CD8-positive, alpha-beta memory T cell (primary cell): ENCODE measurements around the gene RUVBL2. TPM values are rescaled to one million over a fixed set of nuclear protein-coding genes. Genes with fewer than 3 reads are reported as not detected.

Source experiments
- CTCF ChIA-PET: fragments of 350-600 bp; sonication (Branson Sonifier 250); formaldehyde crosslinking; loops from one replicate; lab custom pipeline; 2021; ENCODE audit warnings: antibody characterized with exemption; lab: Charles Lee
- POLR2A ChIA-PET: fragments of 350-600 bp; sonication (Branson Sonifier 250); formaldehyde crosslinking; loops from one replicate; lab custom pipeline; 2021; ENCODE audit warnings: antibody characterized with exemption; lab: Charles Lee
- DNase-seq, 5 donors: peaks; one replicate each; pipeline versions ENCODE4 v3.0.0 to v3.0.0-alpha.2; 2020 to 2022; ENCODE audit warnings: mixed read lengths in 1 of 5
- H3K27ac ChIP-seq: one replicate; pipeline ENCODE4 v1.7.0; 2013; ENCODE audit warnings: low read depth, mild to moderate bottlenecking, low read length, moderate library complexity
- H3K27me3 ChIP-seq: 2 replicates; pipeline ENCODE4 v1.7.0; 2013; ENCODE audit warnings: low read length, mild to moderate bottlenecking; ENCODE audit not compliant: insufficient read depth, poor library complexity, severe bottlenecking
- H3K36me3 ChIP-seq: 2 replicates; pipeline ENCODE4 v1.7.0; 2013; ENCODE audit warnings: mild to moderate bottlenecking, low read length, moderate library complexity; ENCODE audit not compliant: insufficient read depth
- H3K4me1 ChIP-seq: 2 replicates; pipeline ENCODE4 v1.7.0; 2013; ENCODE audit warnings: mild to moderate bottlenecking, low read length, moderate library complexity; ENCODE audit not compliant: insufficient read depth
- H3K4me3 ChIP-seq: 2 replicates; pipeline ENCODE4 v1.7.0; 2013; ENCODE audit warnings: mild to moderate bottlenecking, low read length
- H3K9me3 ChIP-seq: 2 replicates; pipeline ENCODE4 v1.7.0; 2013; ENCODE audit warnings: mild to moderate bottlenecking, low read length
- H3K27ac Mint-ChIP-seq, 8 donors: one replicate each; pipeline ENCODE4 v1.8.0; 2020 to 2021; ENCODE audit warnings: mixed read lengths in 8 of 8, mild to moderate bottlenecking in 6 of 8, inconsistent platforms in 3 of 8, moderate library complexity in 3 of 8
- H3K27me3 Mint-ChIP-seq, 2 donors: one replicate each; pipeline ENCODE4 v1.8.0; 2020 to 2021; ENCODE audit warnings: mixed read lengths in 2 of 2, mild to moderate bottlenecking in 1 of 2, moderate library complexity in 1 of 2
- H3K36me3 Mint-ChIP-seq, 3 donors: one replicate each; pipeline ENCODE4 v1.8.0; 2020 to 2021; ENCODE audit warnings: mixed read lengths in 3 of 3, inconsistent platforms in 1 of 3, mild to moderate bottlenecking in 1 of 3
- H3K4me1 Mint-ChIP-seq, 3 donors: one replicate each; pipeline ENCODE4 v1.8.0; 2020 to 2021; ENCODE audit warnings: mixed read lengths in 3 of 3, inconsistent platforms in 1 of 3, mild to moderate bottlenecking in 1 of 3
- H3K4me3 Mint-ChIP-seq, 7 donors: one replicate each; pipeline ENCODE4 v1.8.0; 2020 to 2021; ENCODE audit warnings: mixed read lengths in 7 of 7, mild to moderate bottlenecking in 6 of 7, moderate library complexity in 4 of 7, inconsistent platforms in 2 of 7
- H3K9me3 Mint-ChIP-seq, 5 donors: one replicate each; pipeline ENCODE4 v1.8.0; 2020 to 2022; ENCODE audit warnings: mixed read lengths in 5 of 5, mild to moderate bottlenecking in 3 of 5, moderate library complexity in 2 of 5, inconsistent platforms in 1 of 5
- polyA plus RNA-seq: library from polyadenylated mRNA; unstranded; fragments of 300-500 nt; fragmentation: Illumina TruSeq; gene quantifications from one replicate; pipeline ENCODE4 v1.2.3, GENCODE V29; 2021
- total RNA-seq, 2 experiments: library from RNA; stranded (reverse); gene quantifications; one replicate each; pipeline ENCODE4 v1.2.3, GENCODE V29; 2021

The RUVBL2 gene
- total and polyA plus RNA-seq, 3 experiments from 2014 or later: 67.9 to 159 (median 147) TPM

DNA sequence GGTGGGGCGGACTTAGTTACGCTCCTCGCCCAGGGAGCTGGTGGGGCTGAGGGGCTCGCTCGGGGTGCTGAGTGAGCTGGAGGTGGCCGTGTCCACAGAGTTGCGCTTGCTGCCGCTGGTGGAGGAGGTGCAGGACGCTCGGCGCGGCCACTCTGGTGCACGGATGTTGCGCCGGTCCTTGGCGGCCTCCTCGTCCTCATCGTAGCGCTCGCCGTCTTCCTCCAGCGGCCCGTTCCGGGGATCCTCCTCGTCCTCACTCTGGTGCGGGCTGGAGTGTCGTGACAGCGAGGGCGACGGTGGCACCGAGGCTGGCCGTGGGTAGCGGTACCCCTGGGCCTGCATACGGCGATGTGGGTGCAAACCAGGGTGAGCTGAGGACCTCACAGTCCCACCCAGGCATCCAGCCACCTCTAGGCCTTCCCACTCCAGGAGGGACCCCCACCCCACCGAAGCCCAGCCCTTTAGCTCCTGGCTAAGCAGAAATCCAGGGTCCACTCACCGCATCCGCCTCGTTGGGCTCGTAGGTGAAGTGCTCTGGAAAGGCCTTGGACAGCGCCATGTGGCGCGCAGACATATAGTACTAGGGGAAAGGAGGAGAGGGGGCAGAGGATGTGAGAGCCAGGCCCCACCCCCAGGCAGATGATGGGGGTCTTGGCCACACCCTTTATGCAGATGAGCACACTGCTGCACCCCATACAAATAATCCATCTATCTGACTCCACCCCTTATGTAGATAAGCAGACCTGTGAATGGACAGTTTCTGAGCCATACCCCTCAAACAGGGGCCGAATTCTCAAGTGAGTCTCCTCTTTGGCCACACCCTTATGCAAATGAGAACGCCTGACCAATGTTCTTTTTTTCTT, 24.2 kb upstream of the RUVBL2 start:
- no peaks in the 10 kb centered on the region for H3K9me3 Mint-ChIP-seq

GRCh38 chr19:48970139-48970766, 23.4 kb upstream of the RUVBL2 start:
- DNase-seq: no peak
- H3K36me3 Mint-ChIP-seq: peaks cover 5 to 75% (median 7%) of the 10 kb centered on the region in 3 donors

More for the DNA sequence above, 24.2 kb upstream of the RUVBL2 start:
- peak overlapping the region in 2 of 7 donors; percentile 16 to 27 for H3K4me3 Mint-ChIP-seq
- H3K36me3 Mint-ChIP-seq: peaks cover 5 to 76% (median 7%) of the 10 kb centered on the region in 3 donors
- Histone ChIP-seq H3K4me1 (peaks cover 17% of the 10 kb centered on the region), H3K36me3 (peaks cover 20% of the 10 kb centered on the region), H3K27me3 (no peaks in the 10 kb centered on the region), H3K9me3 (no peaks in the 10 kb centered on the region), H3K27ac (no peak overlapping the region), H3K4me3 (no peak overlapping the region)
- peaks cover 29 to 43% (median 37%) of the 10 kb centered on the region in 3 donors for H3K4me1 Mint-ChIP-seq
- POLR2A ChIA-PET: no interaction called here
- peaks cover 0 to 8% of the 10 kb centered on the region in 2 donors for H3K27me3 Mint-ChIP-seq
- peak overlapping the region in 2 of 8 donors; percentile 18 to 24 for H3K27ac Mint-ChIP-seq
- CTCF ChIA-PET: interaction anchor here (1.0 to 5.2 kb wide), 12 partner anchors 11 to 323 kb away, joined by 3 to 40 read pairs (median 5); partner anchors contain the start of genes CA11, DHDH, GYS1 and RUVBL2
- DNase-seq: no peak

GRCh38 chr19:48970923-48971395, 22.7 kb upstream of the RUVBL2 start:
- CTCF ChIA-PET: interaction anchor here (0.6 to 5.2 kb wide), 34 partner anchors 8 to 325 kb away, joined by 3 to 40 read pairs (median 4); partner anchors contain the start of genes BAX, CA11, DHDH and GYS1
- Mint-ChIP-seq H3K9me3 (no peaks in the 10 kb centered on the region), H3K27ac (peak overlapping the region in 4 of 8 donors; percentile 13 to 56 (median 21)), H3K27me3 (peaks cover 0 to 1% of the 10 kb centered on the region in 2 donors), H3K4me1 (peaks cover 16 to 29% (median 23%) of the 10 kb centered on the region in 3 donors), H3K36me3 (peaks cover 5 to 70% (median 7%) of the 10 kb centered on the region in 3 donors), H3K4me3 (no peak overlapping the region)
- POLR2A ChIA-PET: interaction anchor here (0.6 to 1.6 kb wide), 5 partner anchors 11 to 204 kb away, joined by 3 to 9 read pairs (median 4); partner anchors contain the start of gene NUCB1
- H3K36me3 ChIP-seq: peaks cover 20% of the 10 kb centered on the region
- peak; percentile 59 to 84 (median 72) for DNase-seq
- no peaks in the 10 kb centered on the region for H3K27me3 ChIP-seq
- no peaks in the 10 kb centered on the region for H3K9me3 ChIP-seq
- H3K4me3 ChIP-seq: no peak overlapping the region
- no peak overlapping the region for H3K27ac ChIP-seq
- peaks cover 12% of the 10 kb centered on the region for H3K4me1 ChIP-seq

More at GRCh38 chr19:48970139-48970766, 23.4 kb upstream of the RUVBL2 start:
- Histone ChIP-seq H3K27me3 (no peaks in the 10 kb centered on the region), H3K4me3 (no peak overlapping the region), H3K9me3 (no peaks in the 10 kb centered on the region), H3K27ac (no peak overlapping the region), H3K36me3 (peaks cover 20% of the 10 kb centered on the region), H3K4me1 (peaks cover 14% of the 10 kb centered on the region)
- ChIA-PET POLR2A (interaction anchor here (0.6 to 1.6 kb wide), 5 partner anchors 10 to 205 kb away, joined by 3 to 9 read pairs (median 4); partner anchors contain the start of gene NUCB1), CTCF (interaction anchor here (0.6 to 5.2 kb wide), 34 partner anchors 8 to 324 kb away, joined by 3 to 40 read pairs (median 4); partner anchors contain the start of genes BAX, CA11, DHDH and GYS1)
- H3K4me1 Mint-ChIP-seq: peaks cover 23 to 36% (median 30%) of the 10 kb centered on the region in 3 donors
- H3K4me3 Mint-ChIP-seq: peak overlapping the region in 1 of 7 donors; percentile 16
- peak overlapping the region in 2 of 8 donors; percentile 24 to 25 for H3K27ac Mint-ChIP-seq
- H3K27me3 Mint-ChIP-seq: peaks cover 0 to 8% of the 10 kb centered on the region in 2 donors
- H3K9me3 Mint-ChIP-seq: no peaks in the 10 kb centered on the region

DNA sequence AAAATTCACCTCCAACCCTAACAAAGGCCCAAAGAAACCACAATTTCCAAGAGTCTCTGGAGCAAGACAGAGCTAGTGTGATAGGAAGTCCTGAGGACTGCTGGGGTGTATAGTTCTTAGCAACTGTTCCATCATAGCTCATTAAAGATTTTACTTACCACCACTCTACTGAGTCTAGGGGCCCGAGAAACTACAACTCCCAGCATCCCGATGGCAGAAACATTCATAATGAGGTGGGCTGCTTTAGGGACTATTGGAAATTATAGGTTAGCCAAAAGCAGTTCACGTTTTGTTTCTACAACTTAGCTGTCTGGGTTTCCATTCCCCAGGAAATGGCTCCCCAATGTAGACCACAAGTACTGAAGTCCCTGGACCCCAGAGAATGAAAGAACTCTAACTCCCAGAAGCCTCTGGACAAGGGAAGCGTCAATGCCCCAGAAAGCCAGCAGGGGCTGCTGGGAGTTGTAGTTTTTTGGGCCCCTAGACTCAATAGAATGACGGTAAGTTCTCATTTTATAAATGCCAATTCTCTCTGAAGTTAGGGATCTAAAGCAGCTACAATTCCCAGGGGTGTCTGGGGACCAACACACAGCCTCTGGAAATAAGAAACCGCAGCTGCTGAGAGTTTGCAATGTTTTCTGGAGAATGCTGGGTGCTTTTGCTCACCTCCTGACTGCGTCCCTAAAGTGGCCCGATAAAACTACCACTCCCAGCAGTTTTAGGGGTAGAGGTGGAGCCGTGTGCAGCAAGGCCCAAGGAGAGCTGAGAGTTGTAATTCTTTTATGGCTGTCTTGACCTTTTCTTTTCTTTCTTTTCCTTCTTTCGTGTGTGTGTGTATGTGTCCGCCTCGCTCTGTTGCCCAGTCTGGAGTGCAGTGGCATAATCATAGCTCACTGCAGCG, 17.5 kb upstream of the RUVBL2 start:
- ChIA-PET POLR2A (interaction anchor here (0.9 to 1.7 kb wide), 3 partner anchors 10 to 98 kb away, joined by 3 to 8 read pairs (median 5); partner anchors contain the start of gene RUVBL2), CTCF (interaction anchor here (0.8 to 3.0 kb wide), 4 partner anchors 9 to 188 kb away, joined by 3 to 25 read pairs (median 5); partner anchors contain the start of genes GYS1 and RUVBL2)
- H3K4me1 ChIP-seq: no peaks in the 10 kb centered on the region
- peaks cover 5% of the 10 kb centered on the region for H3K36me3 ChIP-seq
- H3K27me3 Mint-ChIP-seq: no peaks in the 10 kb centered on the region
- no peaks in the 10 kb centered on the region for H3K9me3 Mint-ChIP-seq
- H3K27ac ChIP-seq: no peak overlapping the region
- H3K36me3 Mint-ChIP-seq: peaks cover 0 to 44% (median 4%) of the 10 kb centered on the region in 3 donors
- H3K27ac Mint-ChIP-seq: peak overlapping the region in 1 of 8 donors; percentile 39
- H3K27me3 ChIP-seq: no peaks in the 10 kb centered on the region
- no peaks in the 10 kb centered on the region for H3K9me3 ChIP-seq
- peak in 2 of 5 donors; percentile 34 to 51 for DNase-seq
- no peak overlapping the region for H3K4me3 ChIP-seq
- H3K4me3 Mint-ChIP-seq: no peak overlapping the region
- H3K4me1 Mint-ChIP-seq: peaks cover under 1 to 6% (median under 1%) of the 10 kb centered on the region in 3 donors

DNA sequence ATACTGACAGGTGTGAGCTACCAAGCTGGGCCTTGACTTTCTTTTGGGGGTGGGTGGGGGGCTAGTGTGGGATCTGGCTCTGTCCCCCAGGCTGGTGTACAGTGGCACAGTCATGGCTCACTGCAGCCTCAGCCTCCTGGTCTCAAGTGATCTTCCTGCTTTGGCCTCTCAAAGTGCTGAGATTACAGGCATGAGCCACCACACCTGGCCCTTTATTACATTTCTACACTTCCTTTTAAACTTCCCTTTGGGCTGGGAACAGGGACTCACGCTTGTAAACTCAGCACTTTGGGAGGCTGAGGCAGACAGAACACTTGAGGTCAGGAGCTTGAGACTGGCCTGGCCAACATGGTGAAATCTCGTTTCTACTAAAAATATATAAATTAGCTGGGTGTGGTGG, 16.6 kb upstream of the RUVBL2 start:
- H3K4me3 ChIP-seq: no peak overlapping the region
- Mint-ChIP-seq H3K27me3 (no peaks in the 10 kb centered on the region), H3K9me3 (no peaks in the 10 kb centered on the region), H3K4me3 (no peak overlapping the region), H3K4me1 (peaks cover 0 to 6% (median 0%) of the 10 kb centered on the region in 3 donors), H3K36me3 (peaks cover 0 to 50% (median 7%) of the 10 kb centered on the region in 3 donors), H3K27ac (no peak overlapping the region)
- POLR2A ChIA-PET: interaction anchor here (0.9 to 1.6 kb wide), 2 partner anchors 16 to 99 kb away, joined by 3 to 5 read pairs; partner anchors contain the start of gene RUVBL2
- CTCF ChIA-PET: interaction anchor here (0.8 to 3.0 kb wide), 3 partner anchors 16 to 189 kb away, joined by 3 to 25 read pairs (median 6); partner anchors contain the start of genes GYS1 and RUVBL2
- no peak overlapping the region for H3K27ac ChIP-seq
- no peaks in the 10 kb centered on the region for H3K9me3 ChIP-seq
- no peaks in the 10 kb centered on the region for H3K4me1 ChIP-seq
- DNase-seq: no peak
- H3K36me3 ChIP-seq: peaks cover 5% of the 10 kb centered on the region
- no peaks in the 10 kb centered on the region for H3K27me3 ChIP-seq

- H3K4me1 Mint-ChIP-seq: peaks cover 0 to 2% (median 0%) of the 10 kb centered on the region in 3 donors
- no peak overlapping the region for H3K4me3 ChIP-seq
- no peaks in the 10 kb centered on the region for H3K27me3 ChIP-seq
- no peak overlapping the region for H3K27ac Mint-ChIP-seq
- H3K27me3 Mint-ChIP-seq: no peaks in the 10 kb centered on the region
- H3K4me1 ChIP-seq: no peaks in the 10 kb centered on the region
- no peaks in the 10 kb centered on the region for H3K9me3 Mint-ChIP-seq
- H3K4me3 Mint-ChIP-seq: no peak overlapping the region
- no peaks in the 10 kb centered on the region for H3K9me3 ChIP-seq
- no peak for DNase-seq
- no peak overlapping the region for H3K27ac ChIP-seq
- peaks cover 6% of the 10 kb centered on the region for H3K36me3 ChIP-seq
- POLR2A ChIA-PET: no interaction called here
- peaks cover 0 to 58% (median 11%) of the 10 kb centered on the region in 3 donors for H3K36me3 Mint-ChIP-seq
- CTCF ChIA-PET: interaction anchor here (2.0 to 2.4 kb wide), 2 partner anchors 11 to 17 kb away, joined by 7 to 14 read pairs; partner anchors contain the start of genes GYS1 and RUVBL2
Observed at GRCh38 chr19:48982280-48982679, 11.4 kb upstream of the RUVBL2 start.
